ENCODE results near the gene NOP10. TPM values are rescaled to one million over a fixed set of nuclear protein-coding genes. Genes with fewer than 3 reads are reported as not detected.

Gene NOP10
- total and polyA plus RNA-seq, 2 donors (not counting 1 experiment from before 2014, with no cell fraction given): 68.2 to 133 TPM

DNA sequence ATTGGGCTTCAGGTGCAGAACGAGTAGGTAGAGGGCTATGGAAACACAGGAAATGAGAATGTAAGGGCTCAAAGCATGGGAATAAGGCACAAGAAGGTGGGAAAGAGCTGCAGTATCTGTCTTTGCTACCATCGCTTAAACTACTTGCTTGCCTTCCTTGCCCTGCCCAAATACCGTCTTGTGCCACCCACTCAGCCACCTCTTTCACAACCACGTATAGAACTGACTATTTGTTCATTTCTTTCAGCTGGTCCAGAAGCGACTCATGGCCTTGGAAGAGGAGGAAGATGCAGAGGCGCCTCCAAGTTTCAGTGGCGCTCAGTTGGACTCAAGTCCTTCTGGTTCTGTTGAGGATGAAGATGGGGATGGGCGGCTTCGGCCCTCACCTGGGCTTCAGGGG, 12.3 kb upstream of the NOP10 start:
- Histone ChIP-seq H3K9ac (ENCODE audit: low read length) (no peak overlapping the region), H3K4me3 (ENCODE audit: control extremely low read depth in 1 of 5, extremely low read depth in 1 of 5, insufficient read depth in 1 of 5, low read depth in 2 of 5, low read length in 4 of 5) (no peak overlapping the region), H4K20me1 (ENCODE audit: control insufficient read depth, insufficient read depth, low read length, poor library complexity, severe bottlenecking) (no peaks in the 10 kb centered on the region), H3K27me3 (replicated peaks in 1 of 4; ENCODE audit: control extremely low read depth in 1 of 4, control insufficient read depth in 3 of 4, insufficient read depth in 4 of 4, low read length in 3 of 4) (no peaks in the 10 kb centered on the region), H3K9me3 (ENCODE audit: control extremely low read depth in 1 of 3, control insufficient read depth in 2 of 3, insufficient read depth in 1 of 3, low read length in 2 of 3) (no peaks in the 10 kb centered on the region), H2AFZ (ENCODE audit: insufficient read depth, low read depth, low read length, poor library complexity, severe bottlenecking) (no peak overlapping the region), H3K79me2 (ENCODE audit: control insufficient read depth, insufficient read depth, low read length) (no peaks in the 10 kb centered on the region), H3K27ac (ENCODE audit: low read length in 2 of 2) (no peak overlapping the region), H3K4me1 (ENCODE audit: control insufficient read depth in 2 of 2, insufficient read depth in 2 of 2, low read length in 2 of 2) (no peaks in the 10 kb centered on the region), H3K4me2 (replicated peaks; ENCODE audit: low read depth, low read length, poor library complexity, severe bottlenecking) (no peak overlapping the region), H3K36me3 (replicated peaks in 1 of 2; ENCODE audit: control extremely low read depth in 1 of 2, control insufficient read depth in 1 of 2, extremely low read depth in 1 of 2, insufficient read depth in 2 of 2, low read length in 1 of 2) (peaks cover 0 to 16% of the 10 kb centered on the region in 2 experiments)
- H3K4me3 Mint-ChIP-seq: no peak overlapping the region
- no peaks in the 10 kb centered on the region for H3K27me3 Mint-ChIP-seq
- TF ChIP-seq, protein P1, sequence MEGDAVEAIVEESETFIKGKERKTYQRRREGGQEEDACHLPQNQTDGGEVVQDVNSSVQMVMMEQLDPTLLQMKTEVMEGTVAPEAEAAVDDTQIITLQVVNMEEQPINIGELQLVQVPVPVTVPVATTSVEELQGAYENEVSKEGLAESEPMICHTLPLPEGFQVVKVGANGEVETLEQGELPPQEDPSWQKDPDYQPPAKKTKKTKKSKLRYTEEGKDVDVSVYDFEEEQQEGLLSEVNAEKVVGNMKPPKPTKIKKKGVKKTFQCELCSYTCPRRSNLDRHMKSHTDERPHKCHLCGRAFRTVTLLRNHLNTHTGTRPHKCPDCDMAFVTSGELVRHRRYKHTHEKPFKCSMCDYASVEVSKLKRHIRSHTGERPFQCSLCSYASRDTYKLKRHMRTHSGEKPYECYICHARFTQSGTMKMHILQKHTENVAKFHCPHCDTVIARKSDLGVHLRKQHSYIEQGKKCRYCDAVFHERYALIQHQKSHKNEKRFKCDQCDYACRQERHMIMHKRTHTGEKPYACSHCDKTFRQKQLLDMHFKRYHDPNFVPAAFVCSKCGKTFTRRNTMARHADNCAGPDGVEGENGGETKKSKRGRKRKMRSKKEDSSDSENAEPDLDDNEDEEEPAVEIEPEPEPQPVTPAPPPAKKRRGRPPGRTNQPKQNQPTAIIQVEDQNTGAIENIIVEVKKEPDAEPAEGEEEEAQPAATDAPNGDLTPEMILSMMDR (IDR thresholded peaks at IDR 0.05): no peak
- TF ChIP-seq EZH2 (IDR thresholded peaks at IDR 0.05; ENCODE audit: borderline replicate concordance, insufficient read depth, low read depth, low read length, poor library complexity, severe bottlenecking): no peak
- DNase-seq (no peak), ATAC-seq (ENCODE audit: low read depth) (no peak)
- H3K9me3 Mint-ChIP-seq (ENCODE audit: insufficient read depth): no peaks in the 10 kb centered on the region
- CTCF ChIA-PET: interaction anchor here (1.3 to 1.7 kb wide), 2 partner anchors 13 to 114 kb away, joined by 5 read pairs; no protein-coding TSS in a partner anchor
- no peak overlapping the region for H3K27ac Mint-ChIP-seq
- POLR2A ChIA-PET: interaction anchor here (0.6 kb wide), 1 partner anchor 9 kb away, joined by 4 read pairs; no protein-coding TSS in a partner anchor
- intact Hi-C loops (cut with micrococcal nuclease): no loop called here
- WGBS (ENCODE audit: insufficient coverage): 94% methylated on average over 5 of the region's 9 CpGs
- no peaks in the 10 kb centered on the region for H3K4me1 Mint-ChIP-seq

DNA sequence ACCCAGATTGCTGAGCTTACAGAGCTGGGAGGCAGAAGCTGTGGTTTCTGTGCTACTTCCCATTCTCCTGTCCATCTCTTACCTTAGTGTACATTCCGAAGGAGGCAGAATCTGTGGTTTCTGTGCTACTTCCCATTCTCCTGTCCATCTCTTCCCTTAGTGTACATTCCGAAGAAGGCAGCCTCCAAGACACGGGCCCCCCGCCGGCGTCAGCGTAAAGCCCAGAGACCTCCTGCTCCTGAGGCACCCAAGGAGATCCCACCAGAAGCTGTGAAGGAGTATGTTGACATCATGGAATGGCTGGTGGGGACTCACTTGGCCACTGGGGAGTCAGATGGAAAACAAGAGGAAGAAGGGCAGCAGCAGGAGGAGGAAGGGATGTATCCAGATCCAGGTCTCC, 11.3 kb upstream of the NOP10 start:
- ChIA-PET CTCF (interaction anchor here (0.8 to 1.7 kb wide), 3 partner anchors 11 to 113 kb away, joined by 3 to 5 read pairs (median 5); partner anchors contain the start of genes NOP10 and NUTM1), POLR2A (no interaction called here)
- Histone ChIP-seq H3K79me2 (ENCODE audit: control insufficient read depth, insufficient read depth, low read length) (no peaks in the 10 kb centered on the region), H3K36me3 (replicated peaks in 1 of 2; ENCODE audit: control extremely low read depth in 1 of 2, control insufficient read depth in 1 of 2, extremely low read depth in 1 of 2, insufficient read depth in 2 of 2, low read length in 1 of 2) (peaks cover 0 to 11% of the 10 kb centered on the region in 2 experiments), H3K4me1 (ENCODE audit: control insufficient read depth in 2 of 2, insufficient read depth in 2 of 2, low read length in 2 of 2) (no peaks in the 10 kb centered on the region), H3K27ac (ENCODE audit: low read length in 2 of 2) (no peak overlapping the region), H3K9me3 (ENCODE audit: control extremely low read depth in 1 of 3, control insufficient read depth in 2 of 3, insufficient read depth in 1 of 3, low read length in 2 of 3) (no peaks in the 10 kb centered on the region), H3K4me3 (ENCODE audit: control extremely low read depth in 1 of 5, extremely low read depth in 1 of 5, insufficient read depth in 1 of 5, low read depth in 2 of 5, low read length in 4 of 5) (no peak overlapping the region), H2AFZ (ENCODE audit: insufficient read depth, low read depth, low read length, poor library complexity, severe bottlenecking) (no peak overlapping the region), H3K9ac (ENCODE audit: low read length) (no peak overlapping the region), H4K20me1 (ENCODE audit: control insufficient read depth, insufficient read depth, low read length, poor library complexity, severe bottlenecking) (no peaks in the 10 kb centered on the region), H3K4me2 (replicated peaks; ENCODE audit: low read depth, low read length, poor library complexity, severe bottlenecking) (no peak overlapping the region), H3K27me3 (replicated peaks in 1 of 4; ENCODE audit: control extremely low read depth in 1 of 4, control insufficient read depth in 3 of 4, insufficient read depth in 4 of 4, low read length in 3 of 4) (no peaks in the 10 kb centered on the region)
- DNase-seq: no peak
- intact Hi-C loops (cut with micrococcal nuclease): no loop called here
- no peak for ATAC-seq (ENCODE audit: low read depth)
- H3K27me3 Mint-ChIP-seq: no peaks in the 10 kb centered on the region
- H3K27ac Mint-ChIP-seq: no peak overlapping the region
- no peaks in the 10 kb centered on the region for H3K9me3 Mint-ChIP-seq (ENCODE audit: insufficient read depth)
- no peaks in the 10 kb centered on the region for H3K4me1 Mint-ChIP-seq
- H3K4me3 Mint-ChIP-seq: no peak overlapping the region
- TF ChIP-seq, protein P1 (IDR thresholded peaks at IDR 0.05): no peak
- no peak for TF ChIP-seq EZH2 (IDR thresholded peaks at IDR 0.05; ENCODE audit: borderline replicate concordance, insufficient read depth, low read depth, low read length, poor library complexity, severe bottlenecking)
- 100% methylated on average over 6 of the region's 7 CpGs for WGBS (ENCODE audit: insufficient coverage)
